Effector memory CD8-positive, alpha-beta T cell (primary cell): ENCODE results near the gene NCOA5.
"Not testable (repeated sequence)": the region's sequence is repeated elsewhere in the genome, so short reads cannot be mapped to it uniquely, and the experiment has no call there.

Experiments
- ATAC-seq: fragments of 150-1000 bp; cut with Tn5 transposase; replicated peaks from 2 replicates; pipeline ENCODE4 v1.10.0; 2021; ENCODE audit warnings: mild to moderate bottlenecking, moderate library complexity
- DNase-seq, 3 experiments: peaks; one replicate each; pipeline ENCODE4 v3.0.0; 2021
- H3K27ac Mint-ChIP-seq, 2 donors: one replicate each; pipeline ENCODE4 v1.8.0; 2022; ENCODE audit warnings: mild to moderate bottlenecking in 2 of 2, mixed read lengths in 2 of 2, moderate library complexity in 2 of 2
- H3K27me3 Mint-ChIP-seq, 2 donors: one replicate each; pipeline ENCODE4 v1.8.0; 2022; ENCODE audit warnings: mixed read lengths in 2 of 2
- H3K36me3 Mint-ChIP-seq: one replicate; pipeline ENCODE4 v1.8.0; 2022; ENCODE audit warnings: mild to moderate bottlenecking, moderate library complexity, mixed read lengths; ENCODE audit not compliant: insufficient read depth
- H3K4me1 Mint-ChIP-seq, 2 donors: one replicate each; pipeline ENCODE4 v1.8.0; 2022; ENCODE audit warnings: low read depth in 2 of 2, mixed read lengths in 2 of 2
- H3K4me3 Mint-ChIP-seq, 2 donors: one replicate each; pipeline ENCODE4 v1.8.0; 2022; ENCODE audit warnings: mild to moderate bottlenecking in 2 of 2, mixed read lengths in 2 of 2, moderate library complexity in 2 of 2
- H3K9me3 Mint-ChIP-seq, 2 donors: one replicate each; pipeline ENCODE4 v1.8.0; 2022; ENCODE audit warnings: mixed read lengths in 2 of 2

NCOA5 gene

DNA sequence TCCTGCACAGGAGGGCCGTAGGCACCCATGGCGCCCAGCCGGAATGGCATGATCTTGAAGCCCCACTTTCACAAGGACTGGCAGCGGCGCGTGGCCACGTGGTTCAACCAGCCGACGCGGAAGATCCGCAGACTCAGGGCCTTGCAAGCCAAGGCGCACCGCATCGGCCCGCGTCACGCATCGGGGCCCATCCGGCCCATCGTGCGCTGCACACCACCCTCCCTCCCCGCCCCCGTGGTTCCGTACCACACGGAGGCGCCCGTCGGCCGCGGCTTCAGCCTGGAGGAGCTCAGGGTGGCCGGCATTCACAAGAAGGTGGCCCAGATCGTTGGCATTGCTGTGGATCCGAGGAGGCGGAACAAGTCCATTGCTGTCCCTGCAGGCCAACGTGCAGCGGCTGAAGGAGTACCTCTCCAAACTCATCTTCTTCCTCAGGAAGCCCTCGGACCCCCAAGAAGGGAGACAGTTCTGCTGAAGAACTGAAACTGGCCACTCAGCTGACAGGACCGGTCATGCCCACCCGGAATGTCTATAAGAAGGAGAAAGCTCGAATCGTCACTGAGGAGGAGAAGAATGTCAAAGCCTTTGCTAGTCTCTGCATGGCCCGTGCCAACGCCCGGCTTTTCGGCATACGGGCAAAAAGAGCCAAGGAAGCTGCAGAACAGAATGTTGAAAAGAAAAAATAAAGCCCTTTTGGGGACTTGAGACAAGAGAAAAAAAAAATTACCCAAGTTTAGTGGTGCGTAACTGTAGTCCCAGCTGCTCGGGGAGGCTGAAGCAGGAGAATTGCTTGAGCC lies 9.9 kb upstream of the NCOA5 start:
- DNase-seq, result no peak
- no peaks in the 10 kb centered on the region for H3K9me3 Mint-ChIP-seq
- no peak for ATAC-seq
- no peak overlapping the region for H3K4me3 Mint-ChIP-seq
- no peaks in the 10 kb centered on the region for H3K36me3 Mint-ChIP-seq
- no peaks in the 10 kb centered on the region for H3K4me1 Mint-ChIP-seq
- H3K27me3 Mint-ChIP-seq, result peaks cover 43 to 63% of the 10 kb centered on the region in 2 donors
- H3K27ac Mint-ChIP-seq, result no peak overlapping the region

- no peaks in the 10 kb centered on the region for H3K9me3 Mint-ChIP-seq
- ATAC-seq (no peak), DNase-seq (no peak)
- H3K27me3 Mint-ChIP-seq, result peaks cover 3 to 11% of the 10 kb centered on the region in 2 donors
- peaks cover 6 to 12% of the 10 kb centered on the region in 2 donors for H3K4me1 Mint-ChIP-seq
- H3K4me3 Mint-ChIP-seq, result no peak overlapping the region
- H3K36me3 Mint-ChIP-seq, result peaks cover 13% of the 10 kb centered on the region
- no peak overlapping the region for H3K27ac Mint-ChIP-seq
Observed at GRCh38 chr20:46093531-46093930, 3.8 kb upstream of the NCOA5 start.

GRCh38 chr20:46091622-46092535 lies 2.1 kb upstream of the NCOA5 start:
- H3K4me1 Mint-ChIP-seq, result peaks cover 12 to 27% of the 10 kb centered on the region in 2 donors
- not testable (repeated sequence) for H3K9me3 Mint-ChIP-seq, H3K27me3 Mint-ChIP-seq, DNase-seq, H3K4me3 Mint-ChIP-seq, ATAC-seq, H3K27ac Mint-ChIP-seq
- peaks cover 14% of the 10 kb centered on the region for H3K36me3 Mint-ChIP-seq

DNA sequence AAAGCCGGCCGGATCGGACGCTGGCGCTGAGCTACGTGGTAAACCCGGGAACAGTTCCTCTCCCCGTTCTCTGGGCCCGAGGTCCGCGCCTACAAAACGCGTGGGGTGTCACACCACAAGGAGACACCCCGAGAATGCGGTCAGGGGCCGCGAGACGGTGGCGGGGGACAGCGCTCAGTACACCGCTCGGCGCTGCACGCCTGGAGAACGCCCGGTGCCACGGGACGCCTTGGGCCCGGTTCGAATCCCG lies 670 bp downstream of the NCOA5 start:
- Mint-ChIP-seq H3K4me3 (peak overlapping the region; percentile 86 to 91), H3K27ac (peak overlapping the region; percentile 92 to 95), H3K9me3 (no peaks in the 10 kb centered on the region), H3K27me3 (no peaks in the 10 kb centered on the region), H3K36me3 (peaks cover 14% of the 10 kb centered on the region), H3K4me1 (peaks cover 25 to 55% of the 10 kb centered on the region in 2 donors)
- peak in 2 of 3 experiments; percentile 50 to 55 for DNase-seq
- peak; percentile 53 for ATAC-seq

- DNase-seq (no peak), ATAC-seq (no peak)
- no peaks in the 10 kb centered on the region for H3K9me3 Mint-ChIP-seq
- peak overlapping the region; percentile 92 to 95 for H3K27ac Mint-ChIP-seq
- H3K4me1 Mint-ChIP-seq, result peaks cover 25 to 57% of the 10 kb centered on the region in 2 donors
- H3K4me3 Mint-ChIP-seq, result peak overlapping the region; percentile 86 to 91
- H3K27me3 Mint-ChIP-seq, result no peaks in the 10 kb centered on the region
- H3K36me3 Mint-ChIP-seq, result peaks cover 14% of the 10 kb centered on the region
Observed at GRCh38 chr20:46088409-46089166, 1.2 kb downstream of the NCOA5 start.

DNA sequence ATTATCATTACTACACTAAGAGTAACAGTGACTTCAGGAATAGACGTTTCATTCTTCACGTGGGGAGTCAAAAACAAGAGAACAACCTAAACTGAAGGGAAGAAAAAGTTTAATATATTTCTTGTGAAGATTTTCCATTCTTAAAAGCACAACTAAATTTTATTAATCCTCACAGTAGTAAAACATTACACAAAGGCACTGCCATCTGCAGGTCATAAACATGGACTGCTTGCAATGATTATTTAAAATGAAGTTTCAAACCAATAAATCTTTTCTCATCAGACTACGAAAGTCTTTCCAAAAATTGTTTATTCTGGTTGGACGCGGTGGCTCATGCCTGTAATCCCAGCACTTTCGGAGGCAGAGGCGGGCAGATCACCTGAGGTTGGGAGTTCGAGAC lies 2.6 kb downstream of the NCOA5 start:
- DNase-seq, result no peak
- Mint-ChIP-seq H3K27ac (peak overlapping the region in 1 of 2 donors; percentile 66), H3K4me3 (peak overlapping the region in 1 of 2 donors; percentile 47)

DNA sequence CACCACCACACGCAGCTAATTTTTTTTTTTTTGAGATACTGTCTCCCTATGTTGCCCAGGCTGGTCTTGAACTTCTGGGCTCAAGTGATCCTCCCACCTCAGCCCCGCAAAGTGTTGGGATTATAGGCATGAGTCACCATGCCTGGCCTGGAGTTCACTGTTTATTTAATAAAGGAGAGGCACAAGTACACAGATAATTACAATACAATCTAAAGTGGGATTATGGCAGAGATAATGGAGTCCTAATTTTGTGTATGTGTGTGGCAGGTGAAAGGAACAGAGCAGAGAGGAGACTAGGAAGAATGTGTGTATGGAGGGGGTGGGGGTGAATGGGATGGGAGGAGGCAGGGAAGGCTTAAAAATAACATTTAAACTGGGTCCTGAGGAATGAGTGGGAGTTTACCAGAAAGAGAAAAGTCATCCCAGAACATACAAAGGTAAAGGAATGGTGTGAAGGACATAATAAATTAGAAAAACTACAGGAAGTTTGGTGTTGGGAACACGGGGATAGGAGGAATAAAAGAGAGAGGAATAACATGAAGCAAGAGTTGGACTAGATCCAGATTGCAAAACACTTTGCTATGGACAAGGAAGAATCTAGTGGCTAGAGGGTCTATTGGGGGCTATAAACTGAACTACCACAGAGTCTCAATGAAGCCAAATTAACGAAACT lies 4.4 kb downstream of the NCOA5 start:
- DNase-seq, result no peak
- Mint-ChIP-seq H3K27me3 (no peaks in the 10 kb centered on the region), H3K27ac (no peak overlapping the region), H3K4me1 (peaks cover 34 to 71% of the 10 kb centered on the region in 2 donors), H3K4me3 (no peak overlapping the region), H3K9me3 (no peaks in the 10 kb centered on the region), H3K36me3 (peaks cover 16% of the 10 kb centered on the region)
- no peak for ATAC-seq

More for the DNA sequence above, 2.6 kb downstream of the NCOA5 start:
- Mint-ChIP-seq H3K27me3 (no peaks in the 10 kb centered on the region), H3K4me1 (peaks cover 31 to 68% of the 10 kb centered on the region in 2 donors), H3K36me3 (peaks cover 16% of the 10 kb centered on the region), H3K9me3 (no peaks in the 10 kb centered on the region)
- ATAC-seq, result no peak

DNA sequence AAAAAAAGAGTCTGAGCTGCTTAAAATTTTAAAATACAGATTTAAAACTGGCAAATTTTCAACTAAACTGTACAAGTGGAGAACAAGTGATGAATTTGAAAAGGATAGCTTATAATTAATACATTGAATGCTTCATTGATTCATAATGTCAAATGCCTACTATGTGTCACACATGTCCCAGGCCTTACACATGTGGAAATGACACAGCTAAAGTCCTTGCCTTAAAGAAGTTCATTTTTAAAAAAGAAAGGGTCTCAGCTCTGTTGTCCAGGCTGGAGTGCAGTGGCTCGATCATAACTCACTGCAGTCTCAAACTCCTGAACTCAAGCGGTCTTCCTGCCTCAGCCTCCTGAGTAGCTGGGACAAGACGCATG lies 5.0 kb downstream of the NCOA5 start:
- no peaks in the 10 kb centered on the region for H3K27me3 Mint-ChIP-seq
- H3K4me1 Mint-ChIP-seq, result peaks cover 30 to 66% of the 10 kb centered on the region in 2 donors
- ATAC-seq (no peak), DNase-seq (no peak)
- H3K4me3 Mint-ChIP-seq, result peak overlapping the region in 1 of 2 donors; percentile 8
- H3K9me3 Mint-ChIP-seq, result no peaks in the 10 kb centered on the region
- no peak overlapping the region for H3K27ac Mint-ChIP-seq
- H3K36me3 Mint-ChIP-seq, result peaks cover 13% of the 10 kb centered on the region

GRCh38 chr20:46083531-46084061 lies 6.2 kb downstream of the NCOA5 start:
- H3K36me3 Mint-ChIP-seq, result peaks cover 4% of the 10 kb centered on the region
- ATAC-seq (no peak), DNase-seq (no peak)
- H3K27me3 Mint-ChIP-seq, result no peaks in the 10 kb centered on the region
- H3K9me3 Mint-ChIP-seq, result no peaks in the 10 kb centered on the region
- peaks cover 31 to 68% of the 10 kb centered on the region in 2 donors for H3K4me1 Mint-ChIP-seq
- peak overlapping the region in 1 of 2 donors; percentile 26 for H3K27ac Mint-ChIP-seq
- no peak overlapping the region for H3K4me3 Mint-ChIP-seq

GRCh38 chr20:46083101-46083500 lies 6.7 kb downstream of the NCOA5 start:
- Mint-ChIP-seq H3K27ac (peak overlapping the region in 1 of 2 donors; percentile 26), H3K27me3 (no peaks in the 10 kb centered on the region), H3K36me3 (peaks cover 7% of the 10 kb centered on the region), H3K4me1 (peaks cover 28 to 63% of the 10 kb centered on the region in 2 donors), H3K4me3 (no peak overlapping the region), H3K9me3 (no peaks in the 10 kb centered on the region)
- DNase-seq (no peak), ATAC-seq (no peak)

- H3K27me3 Mint-ChIP-seq, result no peaks in the 10 kb centered on the region
- H3K4me3 Mint-ChIP-seq, result no peak overlapping the region
- no peak overlapping the region for H3K27ac Mint-ChIP-seq
- H3K9me3 Mint-ChIP-seq, result no peaks in the 10 kb centered on the region
- peaks cover 7% of the 10 kb centered on the region for H3K36me3 Mint-ChIP-seq
- ATAC-seq, result no peak
- no peak for DNase-seq
- H3K4me1 Mint-ChIP-seq, result peaks cover 17 to 48% of the 10 kb centered on the region in 2 donors
Observed at GRCh38 chr20:46081074-46081473, 8.7 kb downstream of the NCOA5 start.

DNA sequence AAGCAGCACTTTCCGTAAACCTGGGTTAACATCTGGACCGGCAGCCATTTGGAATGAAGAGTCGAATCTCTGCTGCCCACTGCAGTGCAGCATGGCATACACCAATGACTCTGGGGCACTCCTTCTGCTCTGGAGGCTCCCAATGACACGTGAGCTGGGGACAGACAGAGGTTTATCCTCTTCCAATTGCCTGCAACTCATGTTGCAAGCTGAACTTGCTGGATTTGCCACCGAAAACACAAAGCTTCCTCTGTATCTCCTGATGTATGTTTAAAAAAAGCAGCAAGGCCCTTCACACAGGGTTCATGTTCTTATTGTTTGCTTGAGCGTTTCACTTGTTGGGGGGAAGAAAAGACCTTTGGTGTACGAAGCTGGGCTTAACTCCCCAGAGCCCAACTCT lies 10.8 kb downstream of the NCOA5 start:
- no peaks in the 10 kb centered on the region for H3K27me3 Mint-ChIP-seq
- no peak overlapping the region for H3K27ac Mint-ChIP-seq
- no peak overlapping the region for H3K4me3 Mint-ChIP-seq
- peaks cover 14 to 38% of the 10 kb centered on the region in 2 donors for H3K4me1 Mint-ChIP-seq
- no peaks in the 10 kb centered on the region for H3K9me3 Mint-ChIP-seq
- DNase-seq, result no peak
- ATAC-seq, result no peak
- H3K36me3 Mint-ChIP-seq, result peaks cover 15% of the 10 kb centered on the region
